ENCODE results near the gene ASTN2.

The ASTN2 gene

DNA sequence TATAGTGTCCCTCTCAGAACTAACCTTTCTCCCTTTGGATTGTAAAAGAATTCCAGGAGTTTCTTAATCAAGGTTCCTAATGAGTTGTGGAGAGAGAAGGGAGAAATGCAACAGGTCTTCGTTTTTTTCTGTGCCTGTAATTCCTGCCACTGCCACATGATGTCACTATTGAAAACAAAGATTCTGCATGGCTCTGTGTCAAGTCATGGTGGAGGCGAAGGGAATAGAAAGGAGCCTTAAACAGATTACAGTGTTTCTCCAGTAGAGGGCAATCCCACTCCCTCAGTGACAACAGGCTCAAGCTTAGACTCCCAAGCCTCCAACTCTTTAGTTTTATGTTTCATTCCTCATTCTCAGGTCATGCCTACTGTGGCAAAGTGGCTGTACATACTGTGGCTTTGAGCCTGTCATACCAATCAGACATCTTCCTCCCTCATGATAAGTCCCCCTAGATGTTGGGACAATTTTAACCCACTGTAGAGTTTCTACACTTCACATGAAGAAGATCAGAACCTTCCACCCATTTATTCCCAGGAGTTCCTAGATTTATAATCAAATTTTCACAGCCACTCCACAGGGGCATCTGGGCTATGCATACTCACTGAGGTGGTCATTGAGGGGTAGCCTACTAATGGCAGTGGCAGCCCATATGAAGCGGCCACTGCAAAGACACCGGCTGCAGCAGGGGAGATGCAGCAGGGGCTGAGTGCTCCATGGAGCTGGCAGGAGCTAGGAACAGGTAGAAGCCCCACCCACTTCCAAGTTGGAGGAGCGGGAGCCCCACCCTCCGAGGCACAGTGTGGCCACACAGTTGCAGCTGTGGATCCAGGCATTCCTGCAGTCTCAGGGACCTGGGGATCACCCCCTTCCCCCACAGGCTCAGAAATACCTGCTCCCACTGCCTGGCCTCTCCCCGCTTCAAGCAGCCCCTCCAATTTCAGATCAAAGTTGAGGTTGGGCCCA lies 825.2 kb downstream of the ASTN2 start:
- DNase-seq, result no peak

DNA sequence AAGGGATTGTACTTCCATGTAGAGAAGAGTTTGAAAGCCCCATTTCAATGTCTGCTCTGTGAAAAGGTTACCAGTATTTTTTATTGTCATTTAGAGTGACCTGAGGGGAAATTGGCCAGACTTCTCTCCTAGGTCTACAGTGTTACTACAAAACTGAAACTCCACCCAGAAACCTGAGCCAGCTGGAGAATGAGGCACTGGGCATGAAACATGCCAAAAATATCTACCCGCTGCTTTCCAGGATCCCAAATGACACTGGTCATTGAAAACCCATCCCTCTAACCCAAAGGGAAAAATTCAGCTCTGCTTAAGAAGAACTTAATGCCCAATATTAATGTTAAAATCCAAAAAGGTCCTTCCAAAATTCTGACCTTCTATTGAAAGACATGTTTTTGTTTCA lies 826.9 kb downstream of the ASTN2 start:
- no peak for DNase-seq

DNA sequence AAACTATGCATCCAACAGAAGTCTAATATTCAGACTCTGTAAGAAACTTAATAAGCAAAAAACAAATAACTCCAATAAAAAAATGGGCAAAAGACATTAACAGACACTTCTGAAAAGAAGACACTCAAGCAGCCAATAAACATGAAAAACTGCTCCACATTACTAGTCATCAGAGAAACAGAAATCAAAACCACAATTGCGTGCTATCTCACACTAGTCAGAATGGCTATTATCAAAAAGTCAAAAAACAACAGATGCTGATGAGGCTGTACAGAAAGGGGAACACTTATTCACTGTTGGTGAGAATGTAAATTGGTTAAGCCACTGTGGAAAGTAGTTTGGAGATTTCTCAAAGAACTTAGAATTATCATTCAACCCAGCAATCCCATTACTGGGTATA lies 829.0 kb downstream of the ASTN2 start:
- no peak for DNase-seq

DNA sequence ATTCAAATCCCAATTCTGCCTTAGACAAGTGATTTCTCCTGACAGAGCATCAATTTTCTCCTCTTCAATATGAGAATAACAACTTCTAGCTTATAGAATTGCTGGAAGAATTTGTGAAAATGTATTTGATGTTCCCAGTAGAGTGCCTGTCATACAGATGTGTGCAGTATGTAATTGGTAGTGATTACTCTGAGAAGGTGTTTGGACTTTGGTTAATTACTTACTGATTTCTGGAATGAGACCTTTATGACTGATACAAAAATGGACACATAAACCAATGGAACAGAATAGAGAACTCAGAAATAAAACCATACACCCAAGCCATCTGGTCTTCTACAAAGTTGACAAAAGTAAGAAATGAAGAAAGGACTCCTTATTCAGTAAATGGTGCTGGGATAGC lies 829.7 kb downstream of the ASTN2 start:
- no peak for DNase-seq

DNA sequence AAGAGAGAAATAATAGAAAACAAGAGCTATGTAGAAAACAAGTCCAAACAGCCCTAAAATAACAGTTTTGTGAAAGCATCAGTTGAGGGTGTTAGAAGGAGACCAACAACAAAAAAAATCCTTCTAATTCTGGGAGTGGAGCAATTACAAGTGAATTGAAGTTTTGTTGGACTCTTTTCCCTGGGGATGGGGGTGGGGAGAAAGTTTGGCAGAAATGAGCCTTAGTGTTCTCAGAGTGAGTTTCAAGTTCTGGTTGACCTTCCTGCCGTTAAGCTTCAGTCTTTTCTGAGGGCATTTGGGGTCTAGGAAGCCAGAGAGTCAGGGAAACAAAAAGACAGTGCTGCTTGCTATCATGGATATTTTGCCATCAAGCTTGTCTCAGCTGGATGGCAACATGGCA lies 834.0 kb downstream of the ASTN2 start:
- DNase-seq, result no peak

DNA sequence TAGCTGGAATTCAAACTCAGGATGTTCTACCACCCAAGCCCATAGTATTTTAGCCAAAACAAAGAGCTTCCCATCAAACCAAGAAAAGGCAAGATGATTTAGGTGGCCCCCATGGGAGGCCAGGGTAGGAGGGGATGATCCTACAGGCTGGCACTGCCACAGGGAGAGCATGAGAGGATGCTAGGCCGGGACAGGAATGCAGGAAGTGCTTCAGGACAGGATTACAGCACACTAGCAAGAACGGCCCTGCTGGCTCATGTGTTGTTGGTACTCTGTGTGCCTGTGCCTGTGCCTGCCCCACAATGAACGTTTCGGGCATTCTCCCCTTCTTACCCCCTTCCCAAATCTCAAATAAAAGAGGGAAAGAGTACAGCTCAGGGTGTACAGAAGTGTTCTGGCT lies 838.5 kb downstream of the ASTN2 start:
- DNase-seq, result no peak

DNA sequence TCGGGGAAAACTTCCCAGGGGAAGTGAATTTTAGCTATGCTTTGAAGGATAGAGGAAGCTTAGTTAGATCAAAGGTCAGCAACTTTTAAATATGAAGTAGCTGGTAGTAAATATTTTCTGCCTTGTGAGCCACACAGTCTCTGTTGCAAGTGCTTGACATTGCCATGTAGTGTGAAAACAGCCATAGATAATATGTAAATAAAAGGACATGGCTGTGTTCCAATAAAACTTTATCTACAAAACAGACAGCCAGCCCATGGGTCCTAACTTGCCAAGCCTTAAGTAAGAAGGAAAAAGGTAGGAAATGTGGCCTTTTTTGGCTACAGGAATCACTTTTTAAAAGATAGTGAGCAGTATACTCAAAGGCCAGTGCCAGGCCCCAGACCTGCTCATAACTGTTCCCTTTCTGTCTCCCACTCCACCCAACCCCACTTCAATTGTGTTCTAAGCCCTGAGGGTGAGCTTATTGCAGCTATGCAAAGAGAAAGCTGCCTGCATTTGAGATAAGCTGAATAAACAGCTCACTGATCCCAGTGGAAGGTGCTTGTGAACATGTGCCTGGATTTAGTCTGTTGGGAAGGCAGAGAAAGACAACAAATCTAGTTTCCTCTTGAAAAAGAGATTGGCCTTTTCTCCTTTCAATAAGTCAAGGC lies 840.7 kb downstream of the ASTN2 start:
- no peak for DNase-seq

DNA sequence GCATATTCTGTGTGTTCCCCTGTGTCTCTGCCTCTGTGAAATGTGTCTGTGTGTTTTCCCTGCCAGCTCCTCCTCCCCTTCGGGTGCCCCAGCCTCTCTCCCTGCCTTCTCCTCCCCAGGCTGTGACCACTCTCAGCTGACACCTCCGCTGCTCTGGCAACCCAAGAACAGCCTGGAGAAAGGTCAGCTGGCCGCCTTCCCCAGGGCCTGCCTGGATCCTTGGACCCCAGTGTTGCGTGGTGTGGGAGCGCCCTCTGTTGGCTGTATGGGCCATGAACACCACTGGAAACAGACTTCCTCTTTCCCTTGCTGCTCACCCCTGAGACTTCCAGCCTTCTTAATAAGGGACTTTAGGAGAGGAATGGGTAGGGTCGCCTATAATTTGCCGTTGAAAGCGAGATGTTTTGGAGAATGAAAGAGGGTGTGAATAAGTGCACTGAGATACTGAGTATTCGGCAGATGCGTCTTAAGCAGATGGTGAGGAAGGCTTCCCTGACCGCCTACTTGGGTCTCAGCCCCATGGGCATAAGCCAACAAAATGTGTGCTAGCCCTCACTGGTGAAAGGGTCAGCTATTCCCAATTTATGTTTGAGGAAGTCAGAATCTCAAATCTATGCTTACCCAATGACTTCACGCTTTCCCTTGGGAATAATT lies 842.6 kb downstream of the ASTN2 start:
- no peak for DNase-seq

DNA sequence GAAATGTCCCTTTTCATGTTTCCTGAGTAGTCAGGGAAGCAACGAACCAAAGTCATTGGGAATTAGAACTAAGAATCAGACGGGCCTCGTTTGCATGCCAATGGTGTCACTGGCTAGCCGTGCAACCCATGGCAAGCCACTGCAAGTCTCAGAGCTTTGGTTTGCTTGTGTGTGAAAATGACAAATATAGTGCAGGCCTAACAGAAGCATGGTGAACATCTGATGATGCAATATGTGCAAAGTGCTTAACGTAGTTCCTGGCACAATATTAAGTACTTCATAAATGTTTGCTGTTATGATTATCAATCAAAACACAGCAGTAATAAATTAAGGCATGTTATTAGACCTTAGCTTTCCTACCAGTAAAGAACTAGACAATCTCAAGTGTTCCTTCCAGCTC lies 845.7 kb downstream of the ASTN2 start:
- no peak for DNase-seq

DNA sequence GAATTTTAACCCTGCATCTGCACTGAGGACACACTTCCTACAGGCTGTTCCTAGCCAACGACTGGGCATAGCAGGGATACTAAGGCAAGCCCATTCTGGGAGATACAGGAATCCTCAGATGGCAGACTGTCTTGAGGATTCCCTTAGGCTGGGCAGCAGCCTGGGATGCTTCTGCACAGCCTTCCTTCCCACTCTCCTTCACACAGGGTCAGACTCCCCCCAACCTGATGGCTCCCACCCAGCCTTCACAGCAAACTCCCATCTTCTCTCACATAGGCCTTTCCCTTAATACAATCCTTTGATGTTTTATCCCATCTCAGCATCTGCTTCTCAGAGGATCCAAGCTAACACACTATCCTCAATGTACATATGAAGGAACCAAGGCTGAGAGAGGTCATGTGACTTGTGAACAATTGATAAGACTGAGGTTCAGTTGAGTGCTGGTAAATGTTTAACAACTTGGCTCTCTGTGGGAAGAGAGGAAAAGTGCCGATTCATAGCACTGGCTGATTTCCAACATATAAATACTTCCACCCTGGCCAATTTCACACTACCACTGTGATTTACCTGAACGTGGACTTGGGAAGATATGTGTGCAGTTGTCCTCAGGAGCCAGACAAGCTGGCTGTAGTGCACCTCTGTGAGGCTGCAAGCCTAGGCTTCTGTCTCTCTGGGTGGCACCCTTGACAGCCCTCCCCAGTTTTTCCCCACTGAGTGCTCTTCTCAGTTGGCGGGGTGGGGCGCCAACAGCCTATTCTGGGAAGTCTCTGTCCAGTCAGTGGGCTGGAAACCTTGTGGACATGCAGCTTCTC lies 848.0 kb downstream of the ASTN2 start:
- no peak for DNase-seq

DNA sequence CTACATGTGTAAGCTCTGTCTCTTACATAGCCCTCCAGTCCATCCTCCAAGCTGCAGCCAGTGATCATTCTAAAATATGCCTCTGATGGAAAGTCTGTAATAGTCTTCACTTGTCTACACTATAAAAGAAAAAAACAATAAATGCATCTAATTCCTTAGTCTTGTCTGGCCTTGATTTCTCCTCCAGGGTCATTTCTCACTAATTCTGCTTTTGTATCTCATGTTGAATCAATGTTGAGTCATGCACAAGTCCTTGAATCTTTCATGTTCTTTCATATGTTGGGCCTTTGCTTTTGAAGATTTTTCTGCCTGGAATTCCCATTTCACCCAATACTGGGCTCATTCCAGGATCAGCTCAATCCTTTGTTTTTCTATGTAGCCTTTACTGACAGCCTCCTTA lies 848.9 kb downstream of the ASTN2 start:
- no peak for DNase-seq

DNA sequence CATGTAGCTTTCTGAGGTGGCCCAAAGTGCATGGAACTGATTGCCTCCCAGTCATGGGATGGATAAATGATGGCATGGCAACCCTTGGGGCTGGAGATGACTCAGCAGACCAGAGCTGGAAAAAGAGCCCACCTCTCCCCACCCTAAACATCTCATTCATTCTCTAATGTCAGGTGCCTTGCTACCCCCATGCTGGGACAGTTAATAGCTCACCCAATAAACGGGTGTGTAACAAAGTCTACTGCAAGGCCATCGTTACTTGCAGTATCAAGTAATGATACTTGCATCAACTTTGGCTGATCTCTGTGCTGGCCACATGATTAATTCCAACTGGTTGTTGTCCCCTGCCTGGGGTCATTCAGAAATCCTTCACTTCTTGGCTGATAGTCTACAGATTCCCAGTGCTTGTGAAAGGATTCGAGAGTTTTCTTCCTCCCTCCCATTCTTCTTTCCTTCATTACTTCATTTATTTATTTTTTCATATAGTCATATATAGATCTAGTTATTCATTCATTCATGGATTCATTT lies 850.5 kb downstream of the ASTN2 start:
- DNase-seq, result no peak

DNA sequence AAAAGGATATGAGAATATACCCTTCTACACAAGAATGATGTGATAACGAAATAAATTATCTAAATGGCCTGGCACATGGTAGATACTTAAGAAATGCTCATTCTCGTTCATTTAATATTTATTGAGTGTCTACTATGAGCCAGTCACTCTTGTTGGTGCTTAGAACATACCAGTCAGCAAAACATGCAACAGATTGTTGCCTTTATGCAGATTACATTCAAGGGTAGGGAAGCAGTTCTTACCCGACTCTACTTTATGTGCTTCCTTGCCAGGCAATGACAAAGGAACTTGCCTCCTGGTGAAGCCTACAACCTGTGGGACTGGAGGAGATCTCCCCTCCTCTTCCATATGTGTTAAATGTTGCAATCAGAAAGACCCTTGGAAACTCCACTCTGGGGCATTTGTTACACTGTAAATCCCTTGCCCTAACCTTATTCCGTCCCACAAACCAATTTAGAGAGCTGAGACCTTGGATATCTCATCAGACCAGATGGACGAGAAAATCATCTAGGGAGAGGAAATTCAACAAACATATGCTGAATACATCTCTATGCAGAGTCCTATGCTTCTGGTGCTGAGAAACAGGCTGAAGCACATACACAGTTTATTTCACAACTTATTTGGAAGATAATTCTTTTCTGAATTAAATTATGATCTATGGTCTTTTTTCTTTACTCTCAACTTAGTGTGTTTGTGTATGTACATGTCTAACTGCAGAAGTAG lies 855.9 kb downstream of the ASTN2 start:
- DNase-seq, result no peak

DNA sequence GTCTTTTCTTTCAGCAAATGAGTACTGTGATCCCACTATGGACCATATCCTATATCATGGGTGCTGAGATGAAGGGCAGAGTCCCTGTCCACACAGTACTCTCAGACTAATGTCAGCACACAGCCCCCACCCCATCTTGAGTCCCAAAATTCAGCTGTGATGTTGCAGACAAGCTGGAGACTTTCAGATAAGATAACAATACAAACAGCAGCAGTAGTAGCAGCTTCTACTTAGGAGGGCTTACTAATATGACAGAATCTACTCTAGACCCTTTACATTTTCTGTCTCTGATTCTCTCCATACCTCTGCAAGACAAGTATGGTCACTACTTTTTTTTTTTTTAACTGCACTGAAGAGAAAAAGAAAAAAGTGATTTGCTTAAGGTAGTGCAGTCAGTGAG lies 856.8 kb downstream of the ASTN2 start:
- DNase-seq, result no peak

DNA sequence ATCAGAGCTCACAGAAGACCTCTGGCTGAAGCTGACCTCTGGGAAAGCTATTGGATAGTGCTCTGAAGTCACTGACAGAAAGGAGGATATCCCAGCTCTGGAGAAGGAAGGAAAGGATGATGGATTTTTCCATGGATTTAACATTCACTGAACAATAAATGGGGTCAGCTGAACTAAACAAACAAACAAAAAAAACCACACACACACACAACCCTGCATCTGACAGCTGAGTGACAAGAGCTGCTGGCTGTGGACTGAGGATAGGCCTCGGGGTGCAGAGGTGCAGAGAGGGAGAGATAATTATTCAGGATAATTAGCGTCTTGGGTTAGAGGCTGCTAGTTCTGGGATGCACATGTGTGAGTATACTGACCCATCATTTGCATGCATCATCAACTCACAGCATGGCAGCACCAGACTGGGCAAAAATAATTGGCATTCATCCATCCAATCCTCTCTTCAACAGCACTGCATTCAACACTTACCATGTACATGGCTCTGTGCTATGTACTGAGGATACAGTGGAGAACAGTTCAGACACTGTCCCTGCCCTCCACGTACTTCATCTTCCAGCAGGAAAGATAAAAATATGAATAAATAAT lies 859.2 kb downstream of the ASTN2 start:
- no peak for DNase-seq

DNA sequence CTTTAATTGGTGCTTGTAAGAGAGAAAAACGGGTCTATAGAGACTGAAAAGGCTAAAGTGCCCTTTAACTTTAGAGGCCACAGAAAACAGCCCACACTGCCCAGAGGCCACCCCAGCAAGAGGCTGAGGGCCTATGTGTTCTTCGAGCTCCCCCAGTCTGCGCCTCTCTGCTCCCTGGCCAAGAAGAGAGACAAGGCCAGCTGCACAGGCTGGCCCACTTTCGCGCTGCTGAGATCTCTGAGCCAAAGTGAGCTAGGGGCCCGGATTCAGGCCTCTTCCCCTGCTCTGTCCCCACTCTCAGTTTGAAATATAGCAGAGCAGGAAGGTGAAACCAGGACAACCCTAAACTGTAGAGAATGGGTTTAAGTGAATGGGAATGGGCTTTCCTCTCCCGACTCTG lies 859.7 kb downstream of the ASTN2 start:
- DNase-seq, result no peak

DNA sequence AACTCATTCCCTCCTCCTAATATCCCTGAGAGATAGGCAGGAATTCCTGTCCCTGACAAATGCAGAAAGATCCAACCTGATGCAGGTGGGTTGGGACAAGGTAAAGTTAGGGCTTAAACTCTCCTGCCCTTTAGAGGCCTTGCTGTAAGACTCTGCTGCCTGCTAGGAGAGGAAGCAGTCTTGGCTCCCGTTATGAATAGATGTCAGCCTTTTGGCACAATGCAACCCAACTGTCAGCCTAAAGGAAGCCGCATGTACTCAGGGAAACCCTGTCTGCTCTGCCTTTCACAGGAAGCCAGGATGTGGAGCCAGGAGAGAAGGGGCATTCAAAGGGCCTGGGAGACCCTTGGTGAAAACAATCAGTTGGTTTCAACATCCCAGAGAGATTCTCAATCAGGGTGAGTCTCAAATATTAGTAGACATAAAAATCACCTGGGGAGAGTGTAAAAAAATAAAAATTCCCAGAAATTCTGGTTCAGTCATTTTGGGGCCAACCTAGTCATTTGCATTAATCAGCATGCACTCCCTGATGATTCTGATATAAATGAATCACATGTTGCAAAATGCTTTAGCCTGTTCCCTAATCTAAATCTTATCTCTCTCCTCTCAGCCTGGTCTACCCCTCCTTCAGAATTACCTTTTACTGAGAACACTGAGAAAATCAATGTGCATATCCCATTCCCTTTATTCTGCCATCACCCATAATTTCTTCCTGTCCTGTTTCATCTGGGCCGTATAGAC lies 864.0 kb downstream of the ASTN2 start:
- DNase-seq, result no peak

DNA sequence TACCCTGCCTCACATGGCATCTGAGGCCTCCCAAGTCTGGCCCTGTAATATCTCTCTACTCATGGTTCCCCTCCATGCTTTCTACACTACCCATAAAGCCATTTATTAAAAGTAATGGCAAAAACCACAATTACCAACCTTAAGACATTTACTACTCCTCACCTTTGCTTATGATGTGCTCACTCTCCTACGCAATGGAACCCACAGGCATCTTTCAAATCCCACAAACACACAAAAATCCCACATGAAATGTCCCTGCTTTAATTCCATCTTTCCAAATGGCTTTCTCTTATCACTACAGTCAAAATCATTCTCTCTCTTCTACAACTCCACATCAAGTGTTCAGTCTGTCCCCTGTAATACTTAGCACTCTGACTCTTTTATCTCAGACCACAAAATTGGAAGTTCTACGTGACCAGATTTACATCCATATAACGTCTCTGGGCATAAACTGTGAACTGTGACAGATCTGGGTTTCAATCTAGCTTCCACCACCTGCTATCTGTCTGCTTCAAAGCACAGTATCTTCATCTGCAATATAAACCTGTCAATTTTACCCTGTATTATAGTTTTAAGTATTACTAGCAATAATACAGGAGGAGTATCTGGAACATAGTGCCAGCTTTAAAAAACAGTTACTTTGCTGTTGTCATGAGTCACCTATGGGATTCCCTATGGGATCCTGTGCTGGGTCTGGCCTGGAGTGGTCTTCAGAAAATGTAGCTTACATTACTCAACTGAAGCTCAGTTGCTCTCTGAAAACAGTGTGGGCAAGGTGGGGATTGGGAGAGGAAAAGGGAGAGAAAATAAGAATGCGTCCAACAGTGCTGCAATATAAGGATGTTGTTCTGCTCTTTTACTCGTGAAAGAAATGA lies 864.8 kb downstream of the ASTN2 start:
- DNase-seq, result no peak

DNA sequence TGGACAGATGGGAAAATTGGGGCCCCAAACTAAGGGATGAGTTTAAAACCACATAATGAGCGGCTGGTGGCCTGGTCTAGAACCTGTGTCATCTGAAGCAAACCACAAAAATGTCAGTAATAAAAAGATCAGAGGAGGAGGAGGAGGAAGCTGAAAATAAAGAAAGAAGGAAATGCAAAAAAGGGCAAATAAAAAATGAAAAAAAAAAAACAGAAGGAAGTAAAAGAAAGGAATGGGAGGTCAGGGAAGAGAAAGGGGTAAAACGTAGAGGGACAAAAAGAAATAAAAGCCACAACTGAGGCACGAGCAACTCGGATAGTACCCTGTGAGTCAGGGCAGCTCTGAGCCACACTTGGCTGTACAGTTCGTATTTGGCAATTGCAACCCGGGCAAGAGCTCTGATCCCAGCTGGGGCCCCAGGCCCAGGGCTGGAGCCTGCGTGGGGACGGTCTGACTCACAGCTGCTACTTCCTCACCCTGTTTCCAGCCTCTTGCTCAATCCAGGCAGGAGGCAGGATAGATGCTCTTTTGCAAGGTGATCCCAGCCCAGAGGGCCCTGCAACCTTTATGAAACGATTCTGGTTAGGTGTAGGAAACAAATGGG lies 865.7 kb downstream of the ASTN2 start:
- no peak for DNase-seq

Data from effector CD4-positive, alpha-beta T cell (primary cell).